ENCODE results near the gene BRD1. TPM values are rescaled to one million over a fixed set of nuclear protein-coding genes. Genes with fewer than 3 reads are reported as not detected.

The BRD1 gene
- total RNA-seq = 27.7 to 29.5 TPM (median 29.5 TPM) in 3 replicates
- long read RNA-seq, full-length matches to known transcripts = 3 of 36 reads
- long read RNA-seq, partial matches to known transcripts = 10 of 36 reads
- long read RNA-seq, other reads (novel, unspliced or antisense) = 23 of 36 reads

DNA sequence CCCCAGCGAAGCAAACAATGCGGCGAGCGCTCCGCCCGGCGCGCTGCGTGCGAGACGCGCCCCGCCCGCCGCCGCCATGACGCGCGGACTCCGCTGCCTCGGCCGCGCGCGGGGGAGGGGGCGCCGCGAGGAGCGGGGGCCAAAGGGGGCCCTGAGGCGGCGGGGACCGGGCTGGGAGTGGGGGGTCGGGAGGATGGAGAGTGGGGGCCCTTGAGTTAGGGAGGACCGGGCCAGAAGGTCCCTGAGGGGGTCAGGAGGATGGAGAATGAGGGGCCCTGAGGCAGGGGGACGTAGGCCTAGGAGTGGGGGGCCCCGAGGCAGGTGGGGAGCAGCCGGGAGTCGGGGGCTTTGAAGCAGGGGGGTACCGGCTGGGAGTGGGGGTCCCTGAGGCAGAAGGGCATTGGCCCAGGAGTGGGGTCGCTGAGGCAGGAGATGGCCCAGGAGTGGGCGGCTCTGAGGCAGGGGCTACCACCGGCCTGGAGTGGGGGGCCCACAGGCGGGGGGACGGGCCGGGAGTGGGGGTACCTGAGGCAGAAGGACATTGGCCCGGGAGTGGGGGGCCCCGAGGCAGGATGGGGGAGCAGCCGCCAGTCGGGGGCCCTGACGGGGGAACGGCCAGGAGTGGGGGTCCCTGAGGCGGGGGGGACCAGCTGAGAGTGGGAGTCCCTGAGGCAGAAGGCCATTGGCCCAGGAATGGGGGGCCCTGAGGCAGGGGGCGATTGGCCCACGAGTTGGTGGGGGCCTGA lies at the start of gene BRD1:
TSS of gene BRD1 (minus strand) at position 21 of the 746 bp plus-strand sequence. CDS start 3,556 bp downstream, outside the sequence.
- Mint-ChIP-seq H3K36me3 (ENCODE audit: low read depth) (peaks cover 13% of the 10 kb centered on the region), H3K27ac (ENCODE audit: unreplicated experiment) (peak within 1 kb of the TSS; percentile 95), H3K4me3 (ENCODE audit: unreplicated experiment) (peak within 1 kb of the TSS; percentile 86), H3K4me1 (ENCODE audit: low read depth) (peaks cover 29% of the 10 kb centered on the region), H3K9me3 (ENCODE audit: low read depth) (peaks cover 19% of the 10 kb centered on the region), H3K27me3 (ENCODE audit: low read depth) (peaks cover 1% of the 10 kb centered on the region)
- TF ChIP-seq, protein P1, sequence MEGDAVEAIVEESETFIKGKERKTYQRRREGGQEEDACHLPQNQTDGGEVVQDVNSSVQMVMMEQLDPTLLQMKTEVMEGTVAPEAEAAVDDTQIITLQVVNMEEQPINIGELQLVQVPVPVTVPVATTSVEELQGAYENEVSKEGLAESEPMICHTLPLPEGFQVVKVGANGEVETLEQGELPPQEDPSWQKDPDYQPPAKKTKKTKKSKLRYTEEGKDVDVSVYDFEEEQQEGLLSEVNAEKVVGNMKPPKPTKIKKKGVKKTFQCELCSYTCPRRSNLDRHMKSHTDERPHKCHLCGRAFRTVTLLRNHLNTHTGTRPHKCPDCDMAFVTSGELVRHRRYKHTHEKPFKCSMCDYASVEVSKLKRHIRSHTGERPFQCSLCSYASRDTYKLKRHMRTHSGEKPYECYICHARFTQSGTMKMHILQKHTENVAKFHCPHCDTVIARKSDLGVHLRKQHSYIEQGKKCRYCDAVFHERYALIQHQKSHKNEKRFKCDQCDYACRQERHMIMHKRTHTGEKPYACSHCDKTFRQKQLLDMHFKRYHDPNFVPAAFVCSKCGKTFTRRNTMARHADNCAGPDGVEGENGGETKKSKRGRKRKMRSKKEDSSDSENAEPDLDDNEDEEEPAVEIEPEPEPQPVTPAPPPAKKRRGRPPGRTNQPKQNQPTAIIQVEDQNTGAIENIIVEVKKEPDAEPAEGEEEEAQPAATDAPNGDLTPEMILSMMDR (IDR thresholded peaks at IDR 0.05) = no peak
- DNase-seq (ENCODE audit: low spot score) = no peak

DNA sequence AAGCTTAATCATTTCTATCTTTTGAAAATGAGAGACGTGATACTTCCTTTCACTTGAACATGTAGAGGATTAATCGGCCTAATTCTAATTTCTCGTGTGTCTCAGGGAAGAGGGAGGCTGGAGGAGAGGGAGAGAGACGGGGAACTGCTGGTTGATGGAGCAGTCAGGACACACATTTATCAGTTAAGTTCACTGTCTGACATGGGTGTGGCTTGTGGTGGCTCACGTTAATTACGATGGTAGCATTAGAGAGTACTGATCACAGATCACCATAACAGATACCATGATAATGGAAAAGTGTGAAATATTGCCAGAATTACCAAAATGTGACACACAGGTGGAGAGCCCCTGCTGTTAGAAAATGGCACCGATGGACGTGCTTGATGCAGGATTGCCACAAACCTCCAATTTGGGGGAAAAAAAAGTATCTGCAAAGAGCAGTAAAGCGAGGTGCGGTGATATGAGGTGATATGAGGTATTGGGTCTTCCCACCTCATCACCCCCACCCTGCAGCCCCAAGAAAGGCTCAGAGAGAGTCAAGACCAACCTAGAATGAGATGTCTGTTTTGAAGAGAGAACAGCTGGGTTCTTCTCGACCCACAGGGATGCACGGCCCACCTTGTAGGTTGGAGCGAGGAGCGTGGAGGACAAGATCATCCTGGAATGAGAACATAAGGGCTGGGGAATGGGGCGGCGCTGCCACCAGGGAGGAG lies 45.7 kb upstream of the BRD1 start:
- Mint-ChIP-seq H3K4me3 (ENCODE audit: unreplicated experiment) (no peak overlapping the region), H3K4me1 (ENCODE audit: low read depth) (peaks cover 8% of the 10 kb centered on the region), H3K36me3 (ENCODE audit: low read depth) (peaks cover 14% of the 10 kb centered on the region), H3K27ac (ENCODE audit: unreplicated experiment) (no peak overlapping the region), H3K9me3 (ENCODE audit: low read depth) (peaks cover 19% of the 10 kb centered on the region), H3K27me3 (ENCODE audit: low read depth) (no peaks in the 10 kb centered on the region)
- TF ChIP-seq, protein P1 (IDR thresholded peaks at IDR 0.05) = no peak
- DNase-seq (ENCODE audit: low spot score) = no peak

DNA sequence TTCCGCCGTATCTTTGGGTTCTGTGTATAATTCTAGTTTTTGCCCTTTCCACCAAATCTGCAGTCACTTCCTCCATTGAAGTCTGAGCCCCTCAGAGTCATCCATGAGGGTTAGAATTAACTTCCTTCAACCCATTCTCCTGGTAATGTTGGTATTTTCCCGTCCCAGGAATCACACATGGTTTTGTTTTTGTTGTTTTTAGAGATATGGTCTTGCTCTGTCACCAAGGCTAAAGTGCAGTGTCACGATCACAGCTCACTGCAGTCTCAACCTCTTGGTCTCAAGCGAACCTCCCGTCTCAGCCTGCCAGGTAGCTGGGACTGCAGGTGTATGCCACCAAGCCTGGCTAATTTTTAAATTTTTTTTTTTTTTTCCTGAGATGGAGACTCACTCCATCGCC lies 44.7 kb upstream of the BRD1 start:
- peaks cover 6% of the 10 kb centered on the region for H3K4me1 Mint-ChIP-seq (ENCODE audit: low read depth)
- no peak overlapping the region for H3K4me3 Mint-ChIP-seq (ENCODE audit: unreplicated experiment)

DNA sequence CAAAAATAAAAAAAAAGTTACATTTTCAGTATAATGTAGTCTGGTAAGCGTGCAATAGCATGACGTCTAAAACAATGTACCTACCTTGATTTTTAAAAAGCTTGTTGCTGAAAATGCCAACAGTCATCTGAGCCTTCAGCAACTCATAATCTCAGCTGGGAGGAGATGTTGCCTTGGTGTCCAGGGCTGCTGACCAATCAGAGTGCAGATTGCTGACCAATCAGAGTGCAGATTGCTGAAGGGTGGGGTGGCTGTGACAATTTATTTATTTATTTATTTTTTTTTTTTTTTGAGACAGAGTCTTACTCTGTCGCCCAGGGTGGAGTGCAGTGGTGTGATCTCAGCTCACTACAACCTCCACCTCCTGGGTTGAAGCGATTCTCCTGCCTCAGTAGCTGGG lies 43.8 kb upstream of the BRD1 start:
- no peak for DNase-seq (ENCODE audit: low spot score)
- peaks cover 26% of the 10 kb centered on the region for H3K9me3 Mint-ChIP-seq (ENCODE audit: low read depth)
- H3K4me3 Mint-ChIP-seq (ENCODE audit: unreplicated experiment) = no peak overlapping the region
- H3K27ac Mint-ChIP-seq (ENCODE audit: unreplicated experiment) = no peak overlapping the region
- peaks cover 6% of the 10 kb centered on the region for H3K4me1 Mint-ChIP-seq (ENCODE audit: low read depth)
- no peaks in the 10 kb centered on the region for H3K27me3 Mint-ChIP-seq (ENCODE audit: low read depth)
- H3K36me3 Mint-ChIP-seq (ENCODE audit: low read depth) = peaks cover 20% of the 10 kb centered on the region
- TF ChIP-seq, protein P1 (IDR thresholded peaks at IDR 0.05) = no peak

More for the DNA sequence above, 44.7 kb upstream of the BRD1 start:
- Mint-ChIP-seq H3K27ac (ENCODE audit: unreplicated experiment) (no peak overlapping the region), H3K9me3 (ENCODE audit: low read depth) (peaks cover 17% of the 10 kb centered on the region), H3K36me3 (ENCODE audit: low read depth) (peaks cover 11% of the 10 kb centered on the region), H3K27me3 (ENCODE audit: low read depth) (no peaks in the 10 kb centered on the region)
- no peak for DNase-seq (ENCODE audit: low spot score)
- TF ChIP-seq, protein P1 (IDR thresholded peaks at IDR 0.05) = no peak

Data from chondrocyte (in vitro differentiated cells).